ENCODE data around the gene SMIM21.

DNA sequence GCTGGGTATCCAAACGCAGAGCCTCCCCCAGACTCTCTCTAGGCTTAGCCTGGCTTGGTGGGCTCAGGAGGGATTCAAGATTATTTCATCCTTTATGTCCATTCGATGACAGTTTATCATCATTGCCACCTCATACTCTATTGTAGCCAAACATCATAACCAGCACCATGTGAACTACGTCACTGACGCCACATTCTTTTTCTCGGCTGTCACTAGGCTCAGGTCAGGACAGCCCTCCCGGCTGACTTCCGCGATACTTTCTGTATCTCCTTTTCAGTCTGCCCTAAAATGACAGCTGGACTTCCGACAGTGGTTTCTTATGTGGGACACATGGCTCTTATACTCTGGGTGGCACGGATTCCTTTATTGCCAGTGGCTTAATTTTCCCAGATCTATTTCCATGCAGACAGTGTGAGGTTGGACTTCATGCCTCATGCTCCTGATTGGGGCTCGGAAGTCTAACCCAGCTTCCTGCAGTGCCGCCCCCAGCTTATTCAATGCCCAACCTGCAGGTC lies 39.8 kb upstream of the SMIM21 start:
- TF ChIP-seq, protein P1, sequence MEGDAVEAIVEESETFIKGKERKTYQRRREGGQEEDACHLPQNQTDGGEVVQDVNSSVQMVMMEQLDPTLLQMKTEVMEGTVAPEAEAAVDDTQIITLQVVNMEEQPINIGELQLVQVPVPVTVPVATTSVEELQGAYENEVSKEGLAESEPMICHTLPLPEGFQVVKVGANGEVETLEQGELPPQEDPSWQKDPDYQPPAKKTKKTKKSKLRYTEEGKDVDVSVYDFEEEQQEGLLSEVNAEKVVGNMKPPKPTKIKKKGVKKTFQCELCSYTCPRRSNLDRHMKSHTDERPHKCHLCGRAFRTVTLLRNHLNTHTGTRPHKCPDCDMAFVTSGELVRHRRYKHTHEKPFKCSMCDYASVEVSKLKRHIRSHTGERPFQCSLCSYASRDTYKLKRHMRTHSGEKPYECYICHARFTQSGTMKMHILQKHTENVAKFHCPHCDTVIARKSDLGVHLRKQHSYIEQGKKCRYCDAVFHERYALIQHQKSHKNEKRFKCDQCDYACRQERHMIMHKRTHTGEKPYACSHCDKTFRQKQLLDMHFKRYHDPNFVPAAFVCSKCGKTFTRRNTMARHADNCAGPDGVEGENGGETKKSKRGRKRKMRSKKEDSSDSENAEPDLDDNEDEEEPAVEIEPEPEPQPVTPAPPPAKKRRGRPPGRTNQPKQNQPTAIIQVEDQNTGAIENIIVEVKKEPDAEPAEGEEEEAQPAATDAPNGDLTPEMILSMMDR (IDR thresholded peaks at IDR 0.05), result no peak
- TF ChIP-seq POLR2AphosphoS5 (IDR thresholded peaks at IDR 0.05) (no peak), POLR2A (IDR thresholded peaks at IDR 0.05) (no peak)
